Stimulated activated CD8-positive, alpha-beta memory T cell treated with anti-CD3 and anti-CD28 coated beads, Interleukin-4, amount 100 ng/mL, for 1 hour (primary cell): ENCODE results near the gene CHAF1B.

ENCODE experiments used
- DNase-seq, 2 donors: peaks; one replicate each; pipeline ENCODE4 v3.0.0-alpha.2; 2020; ENCODE audit warnings: low read depth in 2 of 2, low spot score in 1 of 2

Gene CHAF1B

DNA sequence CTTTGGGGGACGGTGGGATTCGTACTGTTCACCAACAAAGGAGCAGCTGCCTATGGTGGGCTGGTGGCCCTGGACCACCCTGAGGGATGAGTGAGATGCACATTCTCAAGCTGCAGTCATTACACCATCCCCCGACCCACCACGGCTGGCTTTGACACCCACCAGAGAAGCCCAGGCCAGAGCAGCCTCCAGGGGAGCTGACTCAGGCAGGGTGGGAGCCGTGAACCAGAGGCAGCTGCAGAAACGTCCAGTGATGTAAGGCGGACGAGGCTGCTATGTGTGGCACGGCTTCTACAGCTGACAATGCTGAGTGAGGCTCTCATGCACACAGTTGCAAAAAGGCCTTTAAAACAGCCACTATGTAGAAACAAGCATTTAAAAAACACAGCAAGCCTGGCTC is 40.1 kb downstream of the CHAF1B start:
- no peak for DNase-seq

DNA sequence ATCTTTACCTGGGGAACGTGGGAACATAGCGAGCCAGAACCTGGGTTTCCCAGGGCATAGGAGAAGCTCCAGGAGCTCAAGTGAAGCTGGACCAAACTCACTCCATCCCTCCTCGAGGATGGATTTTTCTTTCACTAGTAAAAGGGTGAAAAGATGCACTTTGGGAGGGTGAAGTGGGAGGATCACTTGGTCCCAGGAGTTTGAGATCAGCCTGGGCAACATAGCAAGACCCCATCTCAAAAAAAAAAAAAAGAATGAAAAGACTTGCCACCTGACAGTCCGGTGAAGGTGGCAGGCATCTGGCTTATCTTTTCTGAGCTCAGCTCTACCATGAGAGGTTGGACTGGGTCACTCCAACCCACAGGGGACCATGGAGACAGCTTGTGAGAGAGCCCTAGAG is 42.3 kb downstream of the CHAF1B start:
- DNase-seq = no peak

DNA sequence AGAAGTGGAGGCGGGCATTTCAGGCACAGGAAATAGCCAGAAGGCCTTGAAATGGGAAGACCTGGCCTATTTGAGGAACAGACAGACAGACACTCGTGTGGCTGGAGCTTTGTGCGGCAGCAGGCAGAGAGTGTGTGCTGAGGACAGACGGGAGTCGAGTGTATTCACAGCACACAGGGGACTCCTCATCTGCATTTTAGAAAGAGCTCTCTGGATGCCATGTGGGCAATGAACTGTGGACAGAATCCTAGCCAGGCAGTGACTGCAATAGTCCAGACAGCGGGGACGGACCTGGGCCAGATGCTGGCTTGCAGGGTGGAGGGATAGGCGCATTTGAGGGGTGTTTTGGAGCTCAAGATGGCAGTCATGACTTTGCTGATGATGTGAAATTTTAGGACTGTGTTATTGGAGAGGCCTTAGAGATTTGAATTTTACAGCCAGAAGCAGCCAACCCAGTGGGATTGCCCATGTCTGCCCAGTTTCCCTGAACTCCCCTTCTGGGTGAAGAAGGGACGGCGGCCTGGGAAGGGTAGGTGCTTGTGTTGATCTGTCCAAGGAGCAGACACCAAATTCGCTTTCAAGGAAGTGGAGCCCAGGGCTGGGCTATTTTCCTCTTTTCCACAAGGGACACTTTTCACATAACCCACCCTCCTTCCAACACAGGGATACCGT is 43.7 kb downstream of the CHAF1B start:
- DNase-seq = no peak

DNA sequence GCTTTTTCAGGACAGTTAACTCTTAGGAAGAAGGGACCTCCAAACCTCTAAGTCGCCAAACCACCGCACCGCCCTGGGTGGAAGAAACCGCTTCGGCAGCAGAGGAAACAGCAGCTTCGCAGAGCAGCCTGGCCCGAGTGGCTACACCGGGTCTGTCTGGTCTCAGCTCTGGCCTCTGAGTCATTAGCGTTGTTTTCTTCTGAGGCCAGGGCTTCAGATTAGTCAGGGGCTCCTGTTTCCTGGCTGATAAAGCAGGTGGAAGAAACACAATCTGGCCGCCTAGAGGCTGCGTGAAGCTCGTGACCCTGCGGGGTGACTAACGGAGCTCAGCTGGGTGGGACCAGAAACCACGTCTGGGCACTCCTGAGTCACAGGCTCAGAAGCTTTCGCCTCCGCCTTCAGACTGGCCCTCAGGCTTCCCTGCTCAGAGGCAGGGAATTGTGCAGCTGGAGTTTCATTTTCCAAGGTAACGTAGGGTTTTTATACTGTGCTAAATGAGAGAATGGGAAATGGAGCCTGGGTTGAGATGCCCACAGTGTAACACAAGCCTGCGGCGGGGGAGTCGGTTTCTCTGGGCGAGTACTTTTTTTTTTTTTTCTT is 44.9 kb downstream of the CHAF1B start:
- peak; percentile 47 to 52 for DNase-seq

DNA sequence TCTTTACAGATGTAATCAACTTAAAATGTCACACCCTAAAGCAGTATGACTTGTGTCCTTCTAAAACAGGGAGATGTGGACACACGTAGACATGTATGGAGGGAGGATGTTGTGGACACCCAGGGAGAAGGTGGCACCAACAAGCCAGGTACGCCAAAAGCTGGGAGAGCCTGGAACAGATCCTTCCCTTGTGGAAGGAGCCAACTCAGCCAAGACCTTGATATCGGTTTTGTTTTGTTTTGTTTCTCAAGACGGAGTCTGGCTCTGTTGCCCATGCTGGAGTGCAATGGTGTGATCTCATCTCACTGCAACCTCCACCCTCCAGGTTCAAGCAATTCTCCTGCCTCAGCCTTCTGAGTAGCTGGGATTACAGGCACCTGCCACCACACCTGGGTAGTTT is 45.6 kb downstream of the CHAF1B start:
- DNase-seq = no peak

DNA sequence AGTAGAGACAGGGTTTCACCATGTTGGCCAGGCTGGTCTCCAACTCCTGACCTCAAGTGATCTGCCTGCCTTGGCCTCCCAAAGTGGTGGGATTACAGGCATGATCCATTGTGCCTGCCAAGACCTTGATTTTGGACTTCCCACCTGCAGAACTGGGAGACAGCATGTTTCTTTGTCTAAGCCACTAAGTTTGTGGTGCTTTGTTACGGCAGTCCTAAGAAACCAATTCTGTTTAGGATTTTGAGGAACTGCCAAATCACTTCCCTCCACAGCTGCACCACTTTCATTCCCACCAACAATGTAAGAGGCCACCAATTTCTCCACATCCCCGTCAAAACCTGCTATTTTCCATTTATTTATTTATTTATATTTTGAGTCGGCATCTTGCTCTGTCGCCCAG is 46.1 kb downstream of the CHAF1B start:
- no peak for DNase-seq

DNA sequence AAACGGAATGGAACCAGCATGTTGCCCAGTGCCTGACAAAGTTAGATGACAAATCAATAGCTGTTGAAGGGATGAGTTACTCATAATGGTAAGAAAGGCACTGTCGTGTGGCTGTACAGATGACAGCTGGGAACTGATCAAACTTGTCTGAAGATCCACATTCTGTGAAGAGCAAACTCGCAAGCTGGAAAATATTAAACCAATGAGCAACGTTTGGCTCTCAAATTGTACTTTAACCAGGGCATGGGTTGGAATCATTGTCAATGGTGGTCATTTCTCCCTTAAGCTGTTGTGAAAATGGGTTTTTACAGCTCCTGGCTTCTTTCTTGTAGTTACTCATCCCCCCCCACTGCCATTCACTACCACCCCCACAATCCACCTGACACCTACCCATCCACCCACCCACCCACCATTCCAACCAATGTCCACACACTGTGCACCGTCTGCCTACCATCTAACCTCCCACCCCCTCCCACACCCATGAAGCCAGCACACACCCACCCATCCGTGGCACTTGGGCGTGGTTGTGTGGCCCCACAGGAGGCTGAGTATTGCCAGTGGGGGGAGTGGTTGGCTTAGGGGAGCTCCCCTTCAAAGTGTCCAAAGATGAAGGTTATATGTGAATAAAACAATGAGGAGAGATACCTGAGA is 48.0 kb downstream of the CHAF1B start:
- no peak for DNase-seq

DNA sequence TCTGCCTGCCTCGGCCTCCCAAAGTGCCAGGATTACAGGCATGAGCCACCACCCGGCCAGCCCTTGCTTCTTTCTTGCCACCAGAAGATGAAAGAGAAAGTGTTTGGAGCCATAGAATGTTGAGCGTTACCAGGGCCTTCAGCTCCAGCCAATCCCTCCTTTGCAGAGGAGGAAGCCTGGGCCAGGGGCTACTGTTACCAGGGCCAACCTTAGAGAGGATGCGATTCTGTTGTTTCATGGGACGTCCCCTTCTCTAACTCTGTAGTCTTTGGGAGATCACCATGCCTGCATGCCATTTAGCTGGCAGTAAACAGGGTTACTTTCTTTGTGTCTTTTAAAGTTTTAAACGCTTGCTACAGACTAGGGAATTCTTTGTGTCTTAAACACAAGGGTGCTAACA is 49.0 kb downstream of the CHAF1B start:
- DNase-seq = no peak

DNA sequence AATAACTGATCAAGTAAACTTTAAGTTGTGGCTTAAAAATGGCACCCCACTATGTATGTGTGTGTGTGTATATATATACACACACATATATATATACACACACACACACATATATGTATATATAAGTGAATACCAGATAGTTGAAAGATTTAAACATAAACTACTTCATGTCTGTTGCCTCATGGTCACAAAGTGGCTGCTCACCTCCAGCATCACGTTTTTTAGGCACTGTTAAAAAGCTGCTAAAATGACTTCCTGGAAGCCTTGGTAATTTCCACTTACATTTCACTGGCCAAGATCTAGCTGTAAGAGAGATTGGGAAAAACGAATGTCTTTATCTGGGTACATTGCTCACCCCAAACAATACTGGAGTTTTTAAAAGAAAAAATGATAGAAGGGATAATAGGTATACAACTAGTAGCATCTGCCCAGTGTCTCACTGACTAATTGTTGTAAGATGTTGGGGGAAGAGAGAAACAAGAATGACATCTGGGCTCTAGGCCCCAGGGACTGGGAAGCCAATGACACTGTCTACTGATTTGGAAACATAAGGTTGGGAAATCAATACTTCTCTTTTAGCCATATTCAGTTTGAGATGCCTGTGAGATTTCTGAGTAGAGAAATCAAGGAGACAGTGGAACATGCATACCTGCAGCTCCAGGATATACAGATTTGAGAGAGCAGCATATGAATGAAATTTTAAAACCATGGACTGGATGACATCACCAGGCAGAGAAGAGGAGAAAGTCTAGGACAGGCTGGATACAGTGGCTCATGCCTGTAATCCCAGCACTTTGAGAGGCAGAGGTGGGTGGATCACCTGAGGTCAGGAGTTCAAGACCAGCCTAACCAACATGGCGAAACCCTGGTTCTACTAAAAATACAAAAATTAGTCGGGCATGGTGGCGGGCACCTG is 51.9 kb downstream of the CHAF1B start:
- no peak for DNase-seq

DNA sequence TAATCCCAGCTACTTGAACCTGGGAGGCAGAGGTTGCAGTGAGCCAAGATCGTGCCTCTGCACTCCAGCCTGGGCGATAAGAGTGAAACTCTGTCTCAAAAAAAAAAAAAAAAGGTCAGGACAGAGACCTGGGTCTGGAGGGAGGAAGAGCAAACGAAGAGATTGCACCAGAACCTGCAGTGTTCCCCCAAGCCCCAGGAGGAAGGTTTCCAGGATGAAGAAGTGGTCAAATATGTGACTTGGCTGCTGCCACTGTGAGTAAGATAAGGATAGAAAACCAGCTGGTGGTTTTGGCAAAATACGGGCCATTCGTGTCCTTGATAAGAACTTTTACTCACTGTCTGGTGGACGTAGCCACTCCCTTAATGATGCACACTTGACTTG is 52.5 kb downstream of the CHAF1B start:
- no peak for DNase-seq

DNA sequence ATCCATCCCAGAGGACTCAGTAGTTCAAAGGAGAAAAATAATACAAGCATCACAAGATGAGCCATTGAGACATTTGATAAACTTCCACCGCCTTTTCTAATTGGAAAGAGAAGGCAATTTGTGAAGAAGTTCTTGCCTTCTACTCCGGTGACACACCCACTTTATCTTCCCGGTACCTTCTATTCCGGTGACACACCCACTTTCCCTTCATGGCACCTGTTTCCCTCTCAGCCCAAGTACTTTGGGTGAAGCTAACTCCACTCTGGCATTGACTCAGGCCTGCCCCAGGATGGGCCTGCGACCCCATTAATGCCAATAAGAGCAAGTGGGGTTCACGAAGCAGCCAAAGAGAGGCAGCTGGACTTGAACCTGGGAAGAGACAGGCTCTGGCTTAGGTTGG is 56.5 kb downstream of the CHAF1B start:
- no peak for DNase-seq

DNA sequence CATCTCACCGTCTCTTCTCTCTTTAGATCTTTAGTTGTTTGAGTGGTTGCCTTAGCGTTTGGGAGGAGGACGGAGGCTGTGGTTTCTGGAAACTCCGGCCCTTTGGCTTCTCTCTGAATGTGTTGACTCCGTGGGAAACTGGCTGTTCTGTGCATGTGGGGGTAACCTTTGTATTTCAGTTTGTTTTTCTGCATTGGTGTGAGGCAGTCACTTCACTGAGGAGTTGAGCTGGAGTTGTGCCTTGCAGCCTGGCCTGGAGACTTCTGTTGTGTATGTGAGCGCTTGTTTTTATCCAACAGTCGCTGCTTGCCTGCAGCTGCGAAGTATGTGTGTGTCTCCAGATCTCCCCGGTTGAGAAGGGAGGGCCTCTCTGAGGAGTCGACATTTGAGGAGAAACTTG is 61.1 kb downstream of the CHAF1B start:
- no peak for DNase-seq

DNA sequence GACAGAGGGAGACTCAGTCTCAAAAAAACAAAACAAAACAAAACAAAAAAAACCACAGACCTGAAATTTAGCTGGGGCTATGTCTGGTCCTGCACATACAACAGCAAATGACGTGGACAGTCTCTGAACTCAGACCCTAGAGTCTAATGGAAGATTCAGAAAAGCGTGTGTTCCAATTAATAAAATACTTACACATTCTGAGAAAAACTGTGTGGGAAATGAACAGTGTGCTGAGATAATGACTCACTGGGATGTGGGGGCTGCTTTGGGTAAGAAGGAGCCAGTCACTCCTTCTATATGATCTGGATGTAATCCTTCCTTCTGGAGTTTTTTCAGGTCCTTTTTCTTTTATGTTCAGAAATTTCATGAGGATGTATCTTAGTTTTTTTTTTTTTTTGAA is 65.3 kb downstream of the CHAF1B start:
- no peak for DNase-seq

DNA sequence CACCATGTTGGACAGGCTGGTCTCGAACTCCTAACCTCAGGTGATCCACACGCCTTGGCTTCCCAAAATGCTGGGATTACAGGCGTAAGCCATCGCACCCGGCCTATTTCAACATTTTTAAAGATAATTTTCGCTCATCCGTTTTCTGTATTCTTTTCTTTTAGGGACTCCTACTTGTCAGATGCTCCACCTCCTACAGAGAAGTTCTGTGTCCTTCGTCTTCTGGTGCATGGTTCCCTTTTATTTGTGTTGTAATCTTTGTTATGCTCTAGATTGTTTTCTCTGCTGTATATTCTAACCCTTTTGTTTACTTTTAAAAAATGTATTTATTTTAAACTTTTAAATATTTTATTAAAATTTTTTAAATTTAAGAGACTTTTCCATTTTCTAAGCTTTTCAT is 66.3 kb downstream of the CHAF1B start:
- DNase-seq = no peak

DNA sequence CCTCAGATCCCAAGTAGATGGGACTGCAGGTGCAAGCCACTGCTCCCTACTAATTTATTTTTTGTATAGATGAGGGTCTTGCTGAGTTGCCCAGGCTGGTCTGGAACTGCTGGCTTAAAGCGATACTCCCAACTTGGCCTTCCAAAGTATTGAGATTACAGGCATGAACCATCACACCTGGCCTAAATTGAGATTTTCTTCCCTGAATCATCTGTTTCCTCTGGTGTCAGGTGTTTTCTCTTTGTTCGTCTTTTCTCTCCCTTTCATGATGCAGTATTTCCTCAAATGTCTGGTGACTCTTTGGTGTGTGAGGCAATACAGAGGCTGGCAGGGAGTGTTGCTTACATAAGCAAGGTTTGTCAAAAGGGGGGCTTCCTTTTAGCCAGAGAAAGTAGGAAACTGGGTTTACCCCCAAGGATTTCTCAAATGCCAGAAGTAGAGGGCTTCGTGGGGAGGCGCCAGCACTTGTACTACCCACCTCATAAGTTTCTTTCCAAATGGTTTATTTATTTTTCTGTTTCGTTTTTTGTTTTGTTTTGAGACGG is 67.2 kb downstream of the CHAF1B start:
- no peak for DNase-seq

DNA sequence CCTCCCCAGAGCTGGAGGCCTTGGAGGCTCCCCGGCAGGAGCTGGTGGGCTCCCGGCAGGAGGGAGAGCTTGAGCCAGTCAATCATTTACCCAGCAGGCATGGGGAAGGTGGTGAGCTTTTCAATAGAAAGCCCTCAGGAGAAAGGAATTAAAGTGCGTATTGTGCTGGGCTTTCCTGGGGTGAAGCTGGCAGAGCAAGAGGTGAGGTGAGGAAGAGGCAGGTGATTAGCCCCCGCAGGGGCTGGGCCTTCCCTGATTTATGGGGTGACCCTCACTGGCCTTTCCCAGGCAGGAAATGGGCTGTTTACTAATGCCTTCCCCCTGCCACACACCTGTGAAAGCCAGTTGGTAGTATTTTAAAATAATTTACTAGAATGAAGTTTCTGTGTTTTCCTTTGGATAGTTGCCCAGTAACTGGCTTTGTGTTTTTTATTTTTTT is 68.9 kb downstream of the CHAF1B start:
- no peak for DNase-seq

DNA sequence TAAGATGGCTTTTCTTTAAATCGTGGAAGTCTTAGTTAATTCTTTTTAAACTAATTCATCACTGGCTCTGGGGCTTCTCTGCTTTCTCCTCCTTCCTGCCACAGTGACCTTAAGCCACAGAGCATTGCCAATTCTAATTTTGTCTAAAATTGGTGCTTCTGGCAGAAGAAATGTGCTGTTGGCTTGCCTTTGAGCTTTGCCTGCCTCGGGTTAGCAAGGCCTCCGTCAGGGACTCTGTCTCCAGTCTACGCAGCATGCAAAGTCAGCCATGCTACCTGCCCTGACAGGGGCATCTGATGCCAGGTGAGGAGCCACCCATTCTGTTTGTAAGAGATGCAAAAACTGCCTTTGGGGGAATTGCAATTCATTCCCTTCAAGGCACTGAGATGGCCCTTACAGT is 69.5 kb downstream of the CHAF1B start:
- no peak for DNase-seq

DNA sequence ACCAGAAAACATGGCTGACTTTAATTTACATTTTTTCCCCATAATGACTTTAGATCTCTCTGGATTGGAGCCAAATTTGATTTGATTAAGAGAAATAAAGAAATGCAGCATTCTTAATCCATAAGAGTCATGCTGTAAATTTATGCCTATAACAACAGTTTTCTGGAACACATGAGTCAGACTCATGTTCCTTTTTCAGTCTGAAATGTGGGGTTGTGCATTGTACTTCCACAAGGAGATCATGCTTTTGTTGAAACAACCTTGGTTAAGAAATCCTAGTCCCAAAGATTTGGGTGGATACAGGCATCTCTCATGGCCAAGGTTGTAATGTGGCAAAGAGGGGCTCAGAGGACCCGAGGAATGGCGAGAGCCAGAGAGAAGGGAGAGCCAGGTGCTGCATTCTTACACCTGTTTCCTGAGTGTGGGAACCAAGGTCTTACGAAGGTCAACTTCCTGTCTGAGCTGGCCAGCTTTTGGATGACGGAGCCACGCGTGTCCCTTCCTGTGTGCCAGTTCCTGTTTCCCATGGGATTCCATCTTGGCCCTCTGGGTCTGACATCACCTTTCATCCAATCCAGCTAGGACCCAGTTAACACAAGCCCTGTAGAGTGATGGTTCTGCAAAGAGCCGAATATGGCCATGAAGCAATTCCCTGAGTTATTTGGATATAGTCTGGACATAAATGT is 71.7 kb downstream of the CHAF1B start:
- no peak for DNase-seq

DNA sequence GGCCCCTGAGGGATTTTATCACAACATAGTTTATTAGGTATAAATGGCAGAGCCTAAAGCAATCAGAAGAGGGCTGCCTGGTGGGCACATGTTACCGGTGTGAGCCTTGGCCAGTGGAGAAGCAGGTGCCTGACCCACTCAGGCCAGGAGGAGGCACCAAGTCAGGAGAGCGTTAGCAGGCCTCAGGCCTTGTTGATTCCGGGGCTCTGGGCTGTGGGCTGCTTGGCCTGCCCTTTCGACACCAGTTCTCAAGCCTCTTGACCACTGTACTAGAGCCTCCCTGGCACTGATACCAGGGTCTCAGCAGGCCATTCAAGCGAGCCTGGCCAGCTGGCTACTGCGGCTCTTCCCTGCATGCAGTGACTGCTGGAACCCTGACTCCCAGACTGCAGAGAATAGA is 73.9 kb downstream of the CHAF1B start:
- no peak for DNase-seq

DNA sequence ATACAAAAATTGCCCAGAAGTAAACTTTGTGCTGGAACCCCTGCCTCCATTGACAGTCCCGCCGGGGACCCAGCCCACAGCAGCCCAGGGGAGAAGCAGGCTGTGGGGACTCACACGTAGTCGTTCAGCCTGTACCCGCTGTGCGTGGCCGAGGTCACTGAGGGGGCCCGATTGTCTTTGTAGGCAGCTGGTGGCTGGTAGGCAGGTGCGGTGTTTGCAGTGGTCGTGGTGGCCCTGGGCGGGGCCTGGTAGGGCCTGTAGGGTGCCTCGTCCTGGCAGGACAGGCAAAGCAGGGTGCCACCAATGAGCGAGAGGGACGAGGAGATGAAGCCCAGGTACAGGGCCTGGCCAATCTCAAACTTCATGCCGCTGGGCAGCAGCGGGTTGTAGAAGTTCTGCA is 75.7 kb downstream of the CHAF1B start:
- DNase-seq = no peak
